Spleen (tissue), 11 donors: Measurements from ENCODE around the gene BRF1. TPM values are rescaled to one million over a fixed set of nuclear protein-coding genes. Genes with fewer than 3 reads are reported as not detected.

Experiments
- DNase-seq: peaks from one replicate; pipeline ENCODE4 v3.0.0-alpha.2; 2020
- H3K27ac ChIP-seq, 8 donors: fragments of 200-600 bp; sonication (generic) in 7 of 8; 1 replicate in 4 of 8; 2 replicates in 4 of 8; pipeline versions ENCODE4 v1.5.0 to v1.8.0; 2016 to 2021; ENCODE audit warnings: inconsistent platforms in 4 of 8, mild to moderate bottlenecking in 4 of 8, moderate library complexity in 1 of 8
- H3K27me3 ChIP-seq, 7 donors: fragments of 200-600 bp; sonication (generic) in 6 of 7; replicated peaks in 1 of 7; 1 replicate in 4 of 7; 2 replicates in 3 of 7; pipeline versions ENCODE4 v1.5.0 to v1.8.0; 2016 to 2021; ENCODE audit warnings: inconsistent platforms in 3 of 7, mild to moderate bottlenecking in 1 of 7
- H3K36me3 ChIP-seq, 6 donors: fragments of 200-600 bp; sonication (generic) in 5 of 6; 1 replicate in 4 of 6; 2 replicates in 2 of 6; pipeline versions ENCODE4 v1.5.0 to v1.8.0; 2016 to 2021; ENCODE audit warnings: inconsistent platforms in 2 of 6
- H3K4me1 ChIP-seq, 6 donors: fragments of 200-600 bp; sonication (generic) in 5 of 6; 1 replicate in 3 of 6; 2 replicates in 3 of 6; pipeline versions ENCODE4 v1.5.0 to v1.8.0; 2016 to 2021; ENCODE audit warnings: inconsistent platforms in 3 of 6
- H3K4me3 ChIP-seq, 8 donors: fragments of 200-600 bp; sonication (generic) in 7 of 8; 1 replicate in 4 of 8; 2 replicates in 4 of 8; pipeline versions ENCODE4 v1.5.0 to v1.8.0; 2016 to 2021; ENCODE audit warnings: inconsistent platforms in 4 of 8, mild to moderate bottlenecking in 4 of 8, moderate library complexity in 2 of 8
- H3K9me3 ChIP-seq, 8 donors: fragments of 200-600 bp; sonication (generic) in 7 of 8; 1 replicate in 4 of 8; 2 replicates in 4 of 8; pipeline versions ENCODE4 v1.5.0 to v1.8.0; 2016 to 2021; ENCODE audit warnings: inconsistent platforms in 4 of 8
- POLR2A ChIP-seq, 3 donors: fragments of 450-650 bp; IDR thresholded peaks; one replicate each; pipeline ENCODE4 v1.5.1; 2017; ENCODE audit warnings: antibody characterized with exemption in 3 of 3, mild to moderate bottlenecking in 1 of 3
- POLR2AphosphoS5 ChIP-seq, 3 donors: sonication (generic); formaldehyde crosslinking; IDR thresholded peaks; one replicate each; pipeline ENCODE4 v1.5.1; 2017; ENCODE audit warnings: antibody characterized with exemption in 3 of 3
- WGBS, 5 donors: extraction: QIAGEN DNeasy Blood & Tissue Kit in 3 of 5; methylation state at CpG; one replicate each; pipeline versions ENCODE4 v1.1.5 to v1.1.7; 2013 to 2018; 5-methylcytosine and 5-hydroxymethylcytosine counted together
- intact Hi-C: fragments of 100-400 bp; cut with DNase I; formaldehyde crosslinking; loops from one replicate; pipeline ENCODE4 v1.15.0; 2023; ENCODE audit warnings: low total_unique reads
- polyA plus RNA-seq, 3 donors: library from polyadenylated mRNA; stranded (reverse); fragments of 200-250 nt; gene quantifications; one replicate each; pipeline ENCODE4 v1.2.1, GENCODE V29; 2013
- total RNA-seq, 7 donors: library from RNA; depleted of rRNA in 3 of 7; stranded (reverse); fragments of >200 nt in 3 of 7; fragmentation: NEBNext Ultra II Directional in 4 of 7; extraction: Animal tissue kit (Norgen Biotek cat#: 25700) in 4 of 7; gene quantifications; one replicate each; pipeline versions ENCODE4 v1.1.0 to v1.2.1, GENCODE V29; 2016 to 2021
- TF ChIP-seq, protein P1 (sequence below), 11 experiments: fragments of 200-600 bp in 7 of 11; fragments of 450-650 bp in 4 of 11; sonication (generic) in 4 of 11; IDR thresholded peaks in 8 of 11; conservative IDR thresholded peaks in 3 of 11; 1 replicate in 7 of 11; 2 replicates in 4 of 11; pipeline versions ENCODE4 v1.4.0 to v1.8.0; 2016 to 2021; ENCODE audit warnings: antibody characterized with exemption in 11 of 11, inconsistent platforms in 4 of 11, mild to moderate bottlenecking in 1 of 11
- donor health status: healthy with polysubstance abuse.
- donor health status: DM: no; HTN: no; CAD: no; lungs with moderate emphysema.
- donor health status: DM: no; HTN: no; CAD: no.
- donor health status: Bipolar disorder and iron deficiency.
- donor health status: healthy.
- donor health status: DM: no; HTN: no; CAD: no.
- donor health status: DM: yes; HTN: yes; CAD: no.

Gene BRF1
- total and polyA plus RNA-seq, 10 donors, result 16.2 to 71.2 (median 49.8) TPM

DNA sequence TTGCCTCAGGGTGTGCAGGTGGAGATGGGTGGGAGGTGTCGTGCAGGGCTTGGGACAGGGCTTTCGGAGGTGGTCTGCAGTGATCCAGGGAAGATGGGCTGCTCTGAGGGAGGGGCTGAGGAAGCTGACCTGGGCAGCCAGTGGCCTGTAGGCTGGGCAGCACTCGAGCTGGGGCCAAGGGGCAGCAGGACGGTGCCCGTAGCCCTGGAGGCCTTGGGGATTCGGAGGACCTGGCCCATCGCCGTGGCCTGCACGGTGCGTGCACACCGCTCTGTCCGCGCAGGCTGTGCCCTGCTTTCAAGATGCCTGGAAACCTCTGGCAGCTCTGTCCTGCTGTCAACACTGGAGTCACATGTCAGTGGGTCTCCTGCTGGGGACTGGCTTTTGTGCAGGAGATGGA, 22.9 kb upstream of the BRF1 start:
- Histone ChIP-seq H3K36me3 (peaks cover 0 to 5% (median 0%) of the 10 kb centered on the region in 6 donors), H3K4me3 (no peak overlapping the region), H3K27ac (no peak overlapping the region), H3K27me3 (no peaks in the 10 kb centered on the region), H3K9me3 (no peaks in the 10 kb centered on the region), H3K4me1 (peaks cover under 1 to 65% (median 51%) of the 10 kb centered on the region in 6 donors)
- no peak for DNase-seq
- 82 to 95% (median 94%) methylated on average over 8 to 13 of the region's 13 CpGs for WGBS, 5 donors
- TF ChIP-seq POLR2A (IDR thresholded peaks at IDR 0.05) (no peak), POLR2AphosphoS5 (IDR thresholded peaks at IDR 0.05) (no peak)
- TF ChIP-seq, protein P1, sequence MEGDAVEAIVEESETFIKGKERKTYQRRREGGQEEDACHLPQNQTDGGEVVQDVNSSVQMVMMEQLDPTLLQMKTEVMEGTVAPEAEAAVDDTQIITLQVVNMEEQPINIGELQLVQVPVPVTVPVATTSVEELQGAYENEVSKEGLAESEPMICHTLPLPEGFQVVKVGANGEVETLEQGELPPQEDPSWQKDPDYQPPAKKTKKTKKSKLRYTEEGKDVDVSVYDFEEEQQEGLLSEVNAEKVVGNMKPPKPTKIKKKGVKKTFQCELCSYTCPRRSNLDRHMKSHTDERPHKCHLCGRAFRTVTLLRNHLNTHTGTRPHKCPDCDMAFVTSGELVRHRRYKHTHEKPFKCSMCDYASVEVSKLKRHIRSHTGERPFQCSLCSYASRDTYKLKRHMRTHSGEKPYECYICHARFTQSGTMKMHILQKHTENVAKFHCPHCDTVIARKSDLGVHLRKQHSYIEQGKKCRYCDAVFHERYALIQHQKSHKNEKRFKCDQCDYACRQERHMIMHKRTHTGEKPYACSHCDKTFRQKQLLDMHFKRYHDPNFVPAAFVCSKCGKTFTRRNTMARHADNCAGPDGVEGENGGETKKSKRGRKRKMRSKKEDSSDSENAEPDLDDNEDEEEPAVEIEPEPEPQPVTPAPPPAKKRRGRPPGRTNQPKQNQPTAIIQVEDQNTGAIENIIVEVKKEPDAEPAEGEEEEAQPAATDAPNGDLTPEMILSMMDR (IDR thresholded peaks at IDR 0.05 in 8 of 11, conservative IDR thresholded peaks at IDR 0.05 in 3 of 11), result no peak
- intact Hi-C loops, result no loop called here

DNA sequence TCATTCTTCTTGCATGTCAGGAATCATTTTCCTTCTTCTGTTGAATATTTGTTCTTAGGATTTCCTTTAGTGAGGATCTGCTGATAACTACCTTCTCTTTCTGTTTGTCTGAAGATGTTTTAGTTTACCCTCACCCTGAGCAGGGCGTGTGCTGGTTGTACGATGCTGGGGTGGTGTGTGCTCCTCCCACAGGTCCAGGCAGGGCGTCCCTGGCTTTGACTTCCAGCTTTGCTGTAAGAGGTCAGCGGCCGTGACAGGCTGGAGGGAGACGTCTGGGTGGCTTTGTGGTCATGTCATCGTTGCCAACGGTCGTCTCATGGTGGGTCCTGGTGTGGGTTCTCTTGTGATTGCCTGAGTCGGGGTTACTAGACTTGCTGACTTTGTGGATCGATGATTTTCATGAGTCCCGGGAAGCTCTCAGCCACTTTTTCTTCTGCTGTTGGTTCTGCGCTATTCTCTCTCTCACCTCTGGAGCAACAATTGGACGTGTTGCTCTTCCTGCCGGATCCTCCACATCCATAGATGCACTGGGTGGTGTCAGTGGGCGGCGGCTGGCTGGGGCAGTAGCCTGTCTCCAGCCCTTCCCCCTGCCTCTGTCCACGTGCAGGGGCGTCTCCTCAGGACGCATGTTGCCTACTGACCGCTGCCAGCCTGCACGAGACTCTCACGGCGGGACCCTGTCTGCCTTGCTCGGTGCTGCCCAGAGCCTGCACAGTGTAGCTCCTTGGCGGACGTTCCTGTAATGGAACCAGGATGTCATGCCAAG, 22.2 kb upstream of the BRF1 start:
- no peak for DNase-seq
- no peak overlapping the region for H3K4me3 ChIP-seq

DNA sequence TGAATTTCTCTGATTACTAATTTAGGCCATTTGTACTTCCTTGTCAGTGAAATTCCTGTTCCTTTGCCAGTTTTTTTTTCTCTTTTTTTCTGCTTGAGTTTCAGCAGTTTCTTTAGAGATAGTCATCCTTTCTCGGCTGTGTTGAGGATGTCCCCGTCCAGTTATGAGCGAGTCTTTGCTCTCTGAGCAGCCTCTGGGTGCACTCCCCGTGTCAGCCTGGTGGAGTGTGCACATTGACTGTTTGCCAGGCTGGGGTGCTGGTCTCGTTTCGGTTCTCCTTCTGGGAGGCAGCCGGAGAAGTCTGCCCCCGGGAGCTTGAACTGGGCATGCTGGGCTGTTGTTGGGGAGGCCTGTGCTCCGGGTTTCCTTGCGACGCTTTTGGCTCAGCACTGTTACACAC, 16.7 kb upstream of the BRF1 start:
- intact Hi-C loops, result no loop called here
- peak overlapping the region in 2 of 8 donors; percentile 88 to 94 for H3K4me3 ChIP-seq
- no peak for TF ChIP-seq POLR2A (IDR thresholded peaks at IDR 0.05)
- peak in 1 of 3 donors; percentile 32 for TF ChIP-seq POLR2AphosphoS5 (IDR thresholded peaks at IDR 0.05)
- TF ChIP-seq, protein P1 (IDR thresholded peaks at IDR 0.05 in 8 of 11, conservative IDR thresholded peaks at IDR 0.05 in 3 of 11), result peak in 2 of 11 experiments; percentile 11 to 26
- H3K4me1 ChIP-seq, result peaks cover 9 to 50% (median 38%) of the 10 kb centered on the region in 6 donors
- WGBS, 5 donors, result 28 to 75% (median 53%) methylated on average over 9 to 11 of the region's 11 CpGs
- peak; percentile 79 for DNase-seq
- H3K9me3 ChIP-seq, result no peaks in the 10 kb centered on the region
- H3K27ac ChIP-seq, result peak overlapping the region; percentile 15 to 86 (median 42)
- H3K27me3 ChIP-seq, result peaks cover 0 to 4% (median 0%) of the 10 kb centered on the region in 7 donors
- H3K36me3 ChIP-seq, result peaks cover 0 to 5% (median 0%) of the 10 kb centered on the region in 6 donors

More for the DNA sequence above, 22.2 kb upstream of the BRF1 start:
- peaks cover 0 to 63% (median 46%) of the 10 kb centered on the region in 6 donors for H3K4me1 ChIP-seq
- H3K27ac ChIP-seq, result no peak overlapping the region
- no peaks in the 10 kb centered on the region for H3K27me3 ChIP-seq
- WGBS, 5 donors, result 75 to 83% (median 79%) methylated on average over 24 to 27 of the region's 27 CpGs
- TF ChIP-seq POLR2AphosphoS5 (IDR thresholded peaks at IDR 0.05) (peak in 1 of 3 donors; percentile 40), POLR2A (IDR thresholded peaks at IDR 0.05) (no peak)
- TF ChIP-seq, protein P1 (IDR thresholded peaks at IDR 0.05 in 8 of 11, conservative IDR thresholded peaks at IDR 0.05 in 3 of 11), result no peak
- intact Hi-C loops, result no loop called here
- H3K9me3 ChIP-seq, result no peaks in the 10 kb centered on the region
- H3K36me3 ChIP-seq, result peaks cover 0 to 5% (median 0%) of the 10 kb centered on the region in 6 donors

DNA sequence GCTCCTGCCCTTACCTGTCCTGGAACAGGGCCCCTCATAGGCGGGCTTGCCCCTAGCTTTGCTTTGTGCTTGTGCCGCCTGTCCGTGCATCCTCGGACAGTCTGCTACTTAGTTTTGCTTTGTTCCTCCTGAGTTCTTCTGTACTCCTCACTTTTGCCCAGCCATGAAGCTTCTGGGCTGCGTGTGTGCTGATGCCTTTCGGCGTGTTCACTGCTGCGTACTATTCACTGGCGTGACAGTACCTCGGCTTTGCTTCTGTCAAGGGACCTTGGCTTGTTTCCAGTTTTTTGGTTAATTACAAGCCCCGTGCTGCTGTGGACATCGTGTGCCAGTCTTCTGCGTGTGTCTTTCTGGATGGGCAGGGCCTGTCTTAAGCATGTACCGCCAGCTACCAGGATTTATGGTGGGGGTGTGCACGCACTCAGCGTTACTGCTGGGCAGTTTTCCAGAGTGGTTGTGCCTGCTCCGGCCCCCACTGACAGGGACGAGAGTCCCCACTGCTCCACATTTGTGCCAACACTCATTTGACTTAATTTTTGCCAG, 16.2 kb upstream of the BRF1 start:
- Histone ChIP-seq H3K36me3 (peaks cover 0 to 2% (median 0%) of the 10 kb centered on the region in 6 donors), H3K4me1 (peaks cover 9 to 46% (median 38%) of the 10 kb centered on the region in 6 donors), H3K9me3 (no peaks in the 10 kb centered on the region), H3K27me3 (peaks cover 0 to 4% (median 0%) of the 10 kb centered on the region in 7 donors), H3K27ac (peak overlapping the region in 6 of 8 donors; percentile 32 to 86 (median 56)), H3K4me3 (peak overlapping the region in 2 of 8 donors; percentile 88 to 94)
- DNase-seq, result no peak
- TF ChIP-seq POLR2AphosphoS5 (IDR thresholded peaks at IDR 0.05), result no peak
- no peak for TF ChIP-seq POLR2A (IDR thresholded peaks at IDR 0.05)
- TF ChIP-seq, protein P1 (IDR thresholded peaks at IDR 0.05 in 8 of 11, conservative IDR thresholded peaks at IDR 0.05 in 3 of 11), result no peak
- 59 to 71% (median 64%) methylated on average over 16 to 18 of the region's 18 CpGs for WGBS, 5 donors
- intact Hi-C loops, result no loop called here
